Glutamatergic neuron (in vitro differentiated cells): ENCODE results near the gene CGB1. TPM values are rescaled to one million over a fixed set of nuclear protein-coding genes. Genes with fewer than 3 reads are reported as not detected.
A peak's percentile ranks its signal among the peaks of the same experiment; 100 is the strongest.
"Not testable (repeated sequence)": the region's sequence is repeated elsewhere in the genome, so short reads cannot be mapped to it uniquely, and the experiment has no call there.

Experiments
- DNase-seq: peaks from one replicate; pipeline ENCODE4 v3.0.0; 2022
- H3K27ac Mint-ChIP-seq: one replicate; pipeline ENCODE4 v1.8.0; 2020; ENCODE audit warnings: mild to moderate bottlenecking, mixed read lengths, inconsistent platforms; ENCODE audit not compliant: unreplicated experiment
- H3K27me3 Mint-ChIP-seq: one replicate; pipeline ENCODE4 v1.8.0; 2020; ENCODE audit warnings: mild to moderate bottlenecking, moderate library complexity, mixed read lengths, inconsistent platforms; ENCODE audit not compliant: unreplicated experiment
- H3K36me3 Mint-ChIP-seq: one replicate; pipeline ENCODE4 v1.8.0; 2020; ENCODE audit warnings: mild to moderate bottlenecking, mixed read lengths, inconsistent platforms; ENCODE audit not compliant: unreplicated experiment
- H3K4me1 Mint-ChIP-seq: one replicate; pipeline ENCODE4 v1.8.0; 2020; ENCODE audit warnings: mild to moderate bottlenecking, low read depth, mixed read lengths, inconsistent platforms; ENCODE audit not compliant: unreplicated experiment
- H3K4me3 Mint-ChIP-seq: one replicate; pipeline ENCODE4 v1.8.0; 2020; ENCODE audit warnings: mild to moderate bottlenecking, mixed read lengths, inconsistent platforms; ENCODE audit not compliant: unreplicated experiment
- H3K9me3 Mint-ChIP-seq: one replicate; pipeline ENCODE4 v1.8.0; 2020; ENCODE audit warnings: mild to moderate bottlenecking, moderate library complexity, mixed read lengths, inconsistent platforms; ENCODE audit not compliant: unreplicated experiment
- CTCF ChIP-seq: fragments of 200-600 bp; sonication (generic); IDR thresholded peaks from one replicate; pipeline ENCODE4 v1.5.0; 2021; ENCODE audit not compliant: partially characterized antibody, unreplicated experiment
- total RNA-seq: library from RNA; stranded (reverse); fragmentation: NEBNext Ultra II Directional; extraction: Animal tissue kit (Norgen Biotek cat#: 25700); gene quantifications from one replicate; pipeline ENCODE4 v1.2.1, GENCODE V29; 2021; ENCODE audit not compliant: unreplicated experiment

Gene CGB1
- total RNA-seq, 1 donor from 2014 or later = not detected

DNA sequence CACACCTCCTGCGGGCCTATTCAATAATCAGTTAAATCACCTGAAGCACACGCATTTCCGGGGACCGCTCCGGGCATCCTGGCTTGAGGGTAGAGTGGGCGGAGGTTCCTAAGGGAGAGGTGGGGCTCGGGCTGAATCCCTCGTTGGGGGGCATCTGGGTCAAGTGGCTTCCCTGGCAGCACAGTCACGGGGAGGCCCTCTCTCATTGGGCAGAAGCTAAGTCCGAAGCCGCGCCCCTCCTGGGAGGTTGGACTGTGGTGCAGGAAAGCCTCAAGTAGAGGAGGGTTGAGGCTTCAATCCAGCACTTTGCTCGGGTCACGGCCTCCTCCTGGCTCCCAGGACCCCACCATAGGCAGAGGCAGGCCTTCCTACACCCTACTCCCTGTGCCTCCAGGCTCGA is 6.9 kb upstream of the CGB1 start, which contains the start of gene CGB5:
Gene CGB5, plus strand, starts transcription at position 301 of the 400 bp plus-strand sequence. CDS start 362 bp downstream, outside the sequence.
- not testable (repeated sequence) for H3K4me1 Mint-ChIP-seq, H3K27ac Mint-ChIP-seq, H3K4me3 Mint-ChIP-seq, H3K36me3 Mint-ChIP-seq, DNase-seq, H3K27me3 Mint-ChIP-seq, H3K9me3 Mint-ChIP-seq

GRCh38 chr19:49042666-49043065 is 6.0 kb upstream of the CGB1 start:
- DNase-seq, H3K27me3 Mint-ChIP-seq, H3K27ac Mint-ChIP-seq, H3K36me3 Mint-ChIP-seq, H3K9me3 Mint-ChIP-seq, H3K4me3 Mint-ChIP-seq, H3K4me1 Mint-ChIP-seq: not testable (repeated sequence)

GRCh38 chr19:49042177-49042576 is 5.5 kb upstream of the CGB1 start:
- no peaks in the 10 kb centered on the region for H3K27me3 Mint-ChIP-seq
- H3K4me1 Mint-ChIP-seq = no peaks in the 10 kb centered on the region
- peaks cover 3% of the 10 kb centered on the region for H3K36me3 Mint-ChIP-seq
- no peak for DNase-seq
- no peak for TF ChIP-seq CTCF
- no peak overlapping the region for H3K27ac Mint-ChIP-seq
- no peak overlapping the region for H3K4me3 Mint-ChIP-seq
- peaks cover 3% of the 10 kb centered on the region for H3K9me3 Mint-ChIP-seq

DNA sequence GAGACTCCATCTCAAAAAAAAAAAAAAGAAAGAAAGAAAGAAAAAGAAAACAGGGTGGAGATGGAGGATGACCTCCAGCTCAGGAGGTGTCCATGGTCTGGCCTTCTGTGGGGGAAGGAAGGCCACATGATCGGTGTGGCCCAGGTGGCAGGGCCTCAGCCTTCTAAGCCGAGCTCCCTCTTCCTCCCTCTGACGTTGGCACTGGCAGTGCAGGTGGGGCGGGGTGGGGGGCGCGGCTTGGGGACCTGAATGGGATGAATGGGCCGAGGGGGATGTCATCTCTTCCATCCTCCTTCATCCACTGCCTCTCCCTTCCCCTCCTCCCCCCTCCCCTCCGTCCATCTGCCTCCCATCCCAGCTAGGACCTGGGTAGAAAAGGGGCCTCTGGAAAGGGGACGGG is 3.0 kb upstream of the CGB1 start:
- not testable (repeated sequence) for H3K4me1 Mint-ChIP-seq, H3K27me3 Mint-ChIP-seq, H3K27ac Mint-ChIP-seq, DNase-seq, H3K4me3 Mint-ChIP-seq, H3K9me3 Mint-ChIP-seq, H3K36me3 Mint-ChIP-seq

DNA sequence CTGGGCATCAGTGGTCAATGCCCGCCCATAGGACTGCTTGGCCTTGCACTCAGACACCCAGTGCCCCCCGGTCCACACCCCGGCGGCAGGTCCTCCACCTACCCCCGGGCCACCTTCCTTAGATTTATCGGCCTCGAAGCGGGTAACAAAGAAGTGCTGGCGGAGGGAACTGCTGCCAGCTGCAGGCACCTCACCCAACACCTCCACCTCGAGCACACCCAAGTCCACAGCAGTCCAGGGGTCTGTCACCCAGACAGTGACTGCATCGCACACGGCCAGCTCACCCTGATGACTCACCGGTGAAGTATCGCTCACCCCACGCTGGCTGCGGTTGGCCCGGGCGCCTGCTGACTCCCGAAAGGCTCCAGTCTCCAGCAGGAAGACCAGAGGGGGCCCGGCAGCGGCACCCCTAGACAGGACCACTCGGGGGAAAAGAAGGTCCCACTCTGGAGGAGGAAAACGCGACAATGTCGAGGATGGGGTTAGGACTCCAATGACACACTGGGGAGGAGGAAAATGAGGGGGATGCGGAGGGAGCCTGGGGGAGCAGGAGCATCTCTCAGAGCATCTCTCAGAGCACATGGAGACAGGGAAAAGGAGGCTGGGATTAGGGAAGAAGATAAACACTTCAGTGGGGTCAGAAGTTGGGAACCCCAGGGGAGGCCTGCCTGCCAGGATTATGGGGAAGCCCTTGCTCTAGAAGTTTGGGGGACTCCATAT is 2.0 kb upstream of the CGB1 start:
- H3K4me3 Mint-ChIP-seq = not testable (repeated sequence)

DNA sequence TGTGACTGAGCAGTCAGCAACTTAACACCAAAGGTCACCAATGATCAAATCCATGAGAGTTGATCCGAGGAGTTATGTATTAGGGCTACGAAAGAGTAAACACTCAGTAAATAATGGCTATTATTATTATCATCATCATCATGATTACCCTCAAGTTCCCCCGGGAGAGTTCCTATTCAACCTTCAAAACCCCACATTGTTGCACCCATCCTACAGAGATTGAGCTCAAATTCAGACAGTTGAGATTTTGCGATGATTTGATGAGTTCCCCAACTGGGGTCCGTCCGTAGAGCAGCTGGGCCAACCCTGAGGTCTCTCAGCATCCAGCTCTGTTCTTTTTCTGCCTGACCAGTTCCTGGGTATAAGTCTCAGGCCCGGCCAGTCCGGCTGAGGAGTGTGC is 1.4 kb upstream of the CGB1 start:
- not testable (repeated sequence) for H3K27me3 Mint-ChIP-seq, H3K4me1 Mint-ChIP-seq, H3K9me3 Mint-ChIP-seq, H3K27ac Mint-ChIP-seq, H3K36me3 Mint-ChIP-seq, H3K4me3 Mint-ChIP-seq, DNase-seq

More for the DNA sequence above, 2.0 kb upstream of the CGB1 start:
- H3K27me3 Mint-ChIP-seq, H3K4me1 Mint-ChIP-seq, H3K36me3 Mint-ChIP-seq, H3K27ac Mint-ChIP-seq, DNase-seq, H3K9me3 Mint-ChIP-seq: not testable (repeated sequence)

DNA sequence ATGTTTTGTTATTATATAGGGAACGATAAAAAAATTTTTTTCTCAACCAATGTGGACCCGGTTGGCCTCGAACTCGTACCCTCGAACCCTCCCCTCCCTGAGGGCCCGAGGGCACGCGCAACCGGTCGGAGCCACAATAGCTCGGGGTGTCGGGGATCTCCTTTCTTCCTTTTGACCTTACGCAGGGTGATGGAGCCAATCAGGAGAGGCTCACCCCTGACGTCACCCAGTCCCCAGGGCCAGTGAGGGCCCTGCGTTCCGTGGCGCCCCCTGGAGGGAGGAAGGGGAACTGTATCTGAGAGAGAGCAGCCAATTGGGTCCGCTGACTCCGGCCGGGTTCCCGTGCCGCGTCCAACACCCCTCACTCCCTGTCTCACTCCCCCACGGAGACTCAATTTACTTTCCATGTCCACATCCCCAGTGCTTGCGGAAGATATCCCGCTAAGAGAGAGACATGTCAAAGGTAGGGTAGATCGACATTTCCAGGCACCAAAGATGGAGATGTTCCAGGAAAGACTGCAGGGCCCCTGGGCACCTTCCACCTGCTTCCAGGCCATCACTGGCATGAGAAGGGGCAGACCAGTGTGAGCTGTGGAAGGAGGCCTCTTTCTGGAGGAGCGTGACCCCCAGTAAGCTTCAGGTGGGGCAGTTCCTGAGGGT is 4.9 kb downstream of the CGB1 start, which contains the start of gene CGB2:
Gene CGB2, plus strand, starts transcription at position 249 of the 660 bp plus-strand sequence. Its CDS starts 206 bp downstream, at position 455.
- not testable (repeated sequence) for H3K4me3 Mint-ChIP-seq, H3K27me3 Mint-ChIP-seq, H3K27ac Mint-ChIP-seq, H3K36me3 Mint-ChIP-seq, H3K4me1 Mint-ChIP-seq, H3K9me3 Mint-ChIP-seq, DNase-seq
- peak; percentile 54 for TF ChIP-seq CTCF

DNA sequence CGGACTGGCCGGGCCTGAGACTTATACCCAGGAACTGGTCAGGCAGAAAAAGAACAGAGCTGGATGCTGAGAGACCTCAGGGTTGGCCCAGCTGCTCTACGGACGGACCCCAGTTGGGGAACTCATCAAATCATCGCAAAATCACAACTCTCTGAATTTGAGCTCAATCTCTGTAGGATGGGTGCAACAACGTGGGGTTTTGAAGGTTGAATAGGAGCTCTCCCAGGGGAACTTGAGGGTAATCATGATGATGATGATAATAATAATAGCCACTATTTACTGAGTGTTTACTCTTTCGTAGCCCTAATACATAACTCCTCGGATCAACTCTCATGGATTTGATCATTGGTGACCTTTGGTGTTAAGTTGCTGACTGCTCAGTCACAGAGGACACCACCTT is 6.4 kb downstream of the CGB1 start:
- H3K27me3 Mint-ChIP-seq, H3K4me1 Mint-ChIP-seq, H3K4me3 Mint-ChIP-seq, H3K36me3 Mint-ChIP-seq, H3K27ac Mint-ChIP-seq, H3K9me3 Mint-ChIP-seq, DNase-seq: not testable (repeated sequence)

DNA sequence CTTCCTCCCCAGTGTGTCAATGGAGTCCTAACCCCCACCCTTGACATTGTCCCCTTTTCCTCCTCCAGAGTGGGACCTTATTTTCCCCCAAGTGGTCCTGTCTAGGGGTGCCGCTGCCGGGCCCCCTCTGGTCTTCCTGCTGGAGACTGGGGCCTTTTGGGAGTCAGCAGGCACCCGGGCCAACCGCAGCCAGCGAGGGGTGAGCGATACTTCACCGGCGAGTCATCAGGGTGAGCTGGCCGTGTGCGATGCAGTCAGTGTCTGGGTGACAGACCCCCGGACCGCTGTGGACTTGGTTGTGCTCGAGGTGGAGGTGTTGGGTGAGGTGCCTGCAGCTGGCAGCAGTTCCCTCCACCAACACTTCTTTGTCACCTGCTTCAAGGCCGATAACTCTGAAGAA is 6.9 kb downstream of the CGB1 start:
- not testable (repeated sequence) for H3K27ac Mint-ChIP-seq, H3K36me3 Mint-ChIP-seq, H3K4me3 Mint-ChIP-seq, H3K4me1 Mint-ChIP-seq, H3K9me3 Mint-ChIP-seq, H3K27me3 Mint-ChIP-seq, DNase-seq

GRCh38 chr19:49028686-49029085 is 8.0 kb downstream of the CGB1 start:
- H3K27ac Mint-ChIP-seq, H3K9me3 Mint-ChIP-seq, H3K27me3 Mint-ChIP-seq, H3K4me3 Mint-ChIP-seq, H3K4me1 Mint-ChIP-seq, H3K36me3 Mint-ChIP-seq, DNase-seq: not testable (repeated sequence)
